GM21381 (cell line): ENCODE results near the gene ABCD1.
"Not testable (repeated sequence)": the region's sequence is repeated elsewhere in the genome, so short reads cannot be mapped to it uniquely, and the experiment has no call there.

Source experiments
- ATAC-seq: cut with Tn5 transposase; IDR thresholded peaks from one replicate; pipeline ENCODE4 v1.9.1; 2021; ENCODE audit warnings: mild to moderate bottlenecking, moderate library complexity; ENCODE audit not compliant: unreplicated experiment

ABCD1 gene

GRCh38 chrX:153693216-153694086 lies 31.2 kb upstream of the ABCD1 start:
- ATAC-seq = no peak

DNA sequence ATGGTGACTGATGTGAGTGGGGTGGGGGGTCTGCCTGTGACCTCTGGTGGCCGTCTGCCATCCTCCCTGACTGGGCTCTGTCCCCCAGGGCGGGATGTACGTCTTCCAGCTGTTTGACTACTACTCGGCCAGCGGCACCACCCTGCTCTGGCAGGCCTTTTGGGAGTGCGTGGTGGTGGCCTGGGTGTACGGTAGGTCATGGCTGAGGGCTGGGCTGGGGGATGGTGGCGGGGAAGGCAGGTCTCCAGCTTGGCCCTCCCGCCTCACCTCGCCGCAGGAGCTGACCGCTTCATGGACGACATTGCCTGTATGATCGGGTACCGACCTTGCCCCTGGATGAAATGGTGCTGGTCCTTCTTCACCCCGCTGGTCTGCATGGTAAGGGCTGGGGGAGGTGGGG lies 30.4 kb upstream of the ABCD1 start:
- not testable (repeated sequence) for ATAC-seq

DNA sequence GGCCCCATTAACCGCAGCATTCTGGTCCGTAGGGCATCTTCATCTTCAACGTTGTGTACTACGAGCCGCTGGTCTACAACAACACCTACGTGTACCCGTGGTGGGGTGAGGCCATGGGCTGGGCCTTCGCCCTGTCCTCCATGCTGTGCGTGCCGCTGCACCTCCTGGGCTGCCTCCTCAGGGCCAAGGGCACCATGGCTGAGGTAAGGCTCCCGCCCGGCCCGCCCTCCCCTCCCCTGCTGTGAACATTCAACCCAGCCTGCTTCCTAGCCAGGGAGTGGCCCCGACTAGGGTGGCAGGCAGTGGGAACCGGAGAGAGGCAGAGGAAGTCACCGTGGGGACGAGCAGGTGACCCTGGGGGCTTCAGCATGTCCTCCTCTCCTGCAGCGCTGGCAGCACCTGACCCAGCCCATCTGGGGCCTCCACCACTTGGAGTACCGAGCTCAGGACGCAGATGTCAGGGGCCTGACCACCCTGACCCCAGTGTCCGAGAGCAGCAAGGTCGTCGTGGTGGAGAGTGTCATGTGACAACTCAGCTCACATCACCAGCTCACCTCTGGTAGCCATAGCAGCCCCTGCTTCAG lies 29.9 kb upstream of the ABCD1 start:
- no peak for ATAC-seq

DNA sequence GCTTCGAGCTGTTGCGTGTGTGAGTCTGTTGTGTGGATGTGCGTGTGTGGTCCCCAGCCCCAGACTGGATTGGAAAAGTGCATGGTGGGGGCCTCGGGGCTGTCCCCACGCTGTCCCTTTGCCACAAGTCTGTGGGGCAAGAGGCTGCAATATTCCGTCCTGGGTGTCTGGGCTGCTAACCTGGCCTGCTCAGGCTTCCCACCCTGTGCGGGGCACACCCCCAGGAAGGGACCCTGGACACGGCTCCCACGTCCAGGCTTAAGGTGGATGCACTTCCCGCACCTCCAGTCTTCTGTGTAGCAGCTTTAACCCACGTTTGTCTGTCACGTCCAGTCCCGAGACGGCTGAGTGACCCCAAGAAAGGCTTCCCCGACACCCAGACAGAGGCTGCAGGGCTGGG lies 28.6 kb upstream of the ABCD1 start:
- ATAC-seq = no peak

- not testable (repeated sequence) for ATAC-seq
Measured at GRCh38 chrX:153696538-153696937, 28.1 kb upstream of the ABCD1 start.

DNA sequence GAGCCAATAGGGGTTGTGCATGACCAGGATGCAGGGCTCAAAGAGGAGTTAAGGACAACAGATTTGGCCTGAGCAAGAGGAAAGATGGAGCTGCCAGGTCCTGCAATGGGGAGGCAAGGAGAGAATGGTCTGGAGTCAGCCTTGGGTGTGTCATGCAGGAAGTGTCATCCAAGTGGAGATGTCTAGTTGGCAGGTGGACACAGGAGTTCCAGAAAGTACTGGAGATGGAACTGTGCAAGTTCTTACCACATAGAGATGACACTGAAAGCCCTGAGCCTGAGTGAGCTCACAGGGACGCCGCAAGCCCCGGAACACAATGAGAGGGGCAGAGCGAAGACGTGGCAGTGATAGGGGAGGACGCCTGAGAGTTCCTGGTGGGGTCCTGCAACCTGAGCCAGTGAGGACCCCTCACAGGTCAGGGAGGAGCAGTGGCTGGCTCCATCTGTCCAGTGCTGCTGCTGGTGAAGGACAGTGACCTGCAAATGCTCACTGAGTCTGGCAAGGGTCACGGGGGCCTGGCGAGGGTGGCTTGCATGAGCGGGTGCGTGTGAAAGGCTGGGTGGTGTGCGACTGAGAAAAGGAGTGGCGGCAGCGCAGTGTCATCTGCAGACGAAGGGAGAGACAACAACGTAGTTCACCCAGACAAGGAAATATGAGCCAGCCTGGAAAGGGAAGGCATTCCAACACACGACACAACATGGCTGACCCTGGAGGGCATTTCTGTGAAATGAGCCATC lies 27.5 kb upstream of the ABCD1 start:
- not testable (repeated sequence) for ATAC-seq

DNA sequence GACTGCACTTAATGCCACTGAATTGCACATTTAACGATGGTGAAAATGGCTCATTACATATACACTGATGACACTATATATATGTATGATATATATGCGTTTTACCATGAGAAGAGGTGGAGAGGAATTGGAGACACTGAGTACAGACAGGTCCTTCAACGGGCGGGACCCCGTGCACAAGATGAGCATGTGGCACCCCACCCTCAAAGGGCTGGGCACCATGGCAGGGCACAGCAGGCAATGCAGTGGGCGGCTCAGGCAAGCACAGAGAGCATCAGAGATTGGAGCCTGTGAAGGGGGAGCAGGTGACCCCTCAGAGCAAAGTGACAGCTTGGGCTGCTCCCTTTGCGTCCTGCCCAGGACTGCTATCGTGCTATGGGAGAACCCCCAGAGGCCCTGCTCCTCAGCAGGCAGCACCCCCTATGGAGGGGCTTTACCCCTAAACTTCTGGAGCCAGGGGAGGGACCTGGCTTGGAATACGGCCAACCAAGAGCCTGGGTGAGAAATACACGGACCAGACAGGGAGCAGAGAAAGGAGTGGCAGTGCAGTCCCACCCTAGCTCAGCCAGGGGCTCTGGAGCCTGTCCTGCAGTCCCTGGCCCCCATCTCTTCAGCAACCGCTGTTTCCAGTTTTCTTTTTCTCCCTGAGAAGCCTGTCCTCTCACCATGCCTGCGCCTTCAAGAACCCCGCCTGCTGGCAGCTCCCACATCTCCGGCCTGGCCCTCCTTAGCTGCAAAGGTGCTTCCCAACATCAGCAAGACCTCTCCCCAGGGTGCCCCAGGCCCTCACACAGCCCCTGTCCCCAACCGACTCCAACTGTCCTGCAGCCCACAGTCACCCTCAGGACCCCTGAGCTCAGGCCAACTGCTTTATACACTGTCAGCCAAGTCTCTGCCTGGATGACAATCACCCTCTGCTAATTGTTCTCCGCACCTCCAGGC lies 26.5 kb upstream of the ABCD1 start:
- ATAC-seq = no peak

GRCh38 chrX:153699210-153699783 lies 25.4 kb upstream of the ABCD1 start:
- not testable (repeated sequence) for ATAC-seq

DNA sequence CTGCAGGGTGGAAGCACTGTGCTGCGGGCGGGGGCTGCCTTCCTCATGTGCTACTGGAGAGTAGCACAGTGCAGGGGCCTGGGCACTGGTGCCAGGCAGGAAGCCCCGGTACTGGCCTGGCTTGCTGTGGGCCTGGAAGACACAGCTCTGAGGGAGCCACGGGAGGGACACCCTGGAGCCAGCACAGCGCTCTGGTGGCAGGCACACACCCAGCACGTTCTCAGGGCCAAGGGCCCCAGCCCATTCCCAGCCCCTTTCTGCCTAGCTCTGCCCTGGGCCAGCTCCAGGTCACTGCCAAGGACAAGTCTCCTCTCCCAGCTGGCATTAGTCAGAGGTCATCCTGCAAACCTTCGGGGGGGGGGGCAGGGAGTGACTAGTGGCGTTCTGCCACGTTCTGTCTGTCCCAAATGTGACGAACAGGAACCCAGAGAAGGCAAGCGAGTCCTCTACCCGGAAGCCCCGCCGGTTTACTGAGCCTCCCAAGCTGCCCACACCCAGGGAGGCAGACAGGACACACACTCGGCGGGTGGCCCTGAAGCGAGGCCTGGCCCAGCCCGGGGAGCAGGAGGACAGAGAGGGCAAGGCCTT lies 24.8 kb upstream of the ABCD1 start:
- ATAC-seq = not testable (repeated sequence)

DNA sequence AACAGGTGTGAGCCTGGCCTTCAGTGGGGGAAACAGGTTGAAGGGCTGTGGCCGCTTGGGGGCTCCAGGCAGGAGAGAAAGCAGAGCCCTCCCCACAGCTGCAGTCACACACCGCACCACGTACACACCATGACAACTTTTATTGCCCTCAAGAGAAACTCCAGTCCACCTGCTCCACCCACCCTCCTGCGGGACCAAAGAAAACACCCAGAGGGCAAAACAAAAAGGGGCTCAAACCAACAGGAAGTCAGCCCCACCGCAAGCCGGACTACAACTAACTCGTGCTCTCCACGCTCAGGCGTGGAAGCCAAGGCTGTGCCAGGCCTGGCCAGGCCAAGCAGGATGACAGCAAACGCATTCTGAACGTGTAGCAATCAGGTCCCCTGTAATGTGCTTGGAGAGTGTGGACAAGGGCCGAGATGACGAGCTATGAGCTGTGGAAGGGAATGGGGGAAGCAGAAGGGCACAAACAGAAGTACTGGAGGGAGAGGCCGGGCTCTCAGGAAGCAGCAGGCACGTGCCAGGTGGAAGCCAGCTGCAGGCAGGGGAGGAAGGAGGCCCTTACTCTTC lies 24.2 kb upstream of the ABCD1 start:
- ATAC-seq = no peak

DNA sequence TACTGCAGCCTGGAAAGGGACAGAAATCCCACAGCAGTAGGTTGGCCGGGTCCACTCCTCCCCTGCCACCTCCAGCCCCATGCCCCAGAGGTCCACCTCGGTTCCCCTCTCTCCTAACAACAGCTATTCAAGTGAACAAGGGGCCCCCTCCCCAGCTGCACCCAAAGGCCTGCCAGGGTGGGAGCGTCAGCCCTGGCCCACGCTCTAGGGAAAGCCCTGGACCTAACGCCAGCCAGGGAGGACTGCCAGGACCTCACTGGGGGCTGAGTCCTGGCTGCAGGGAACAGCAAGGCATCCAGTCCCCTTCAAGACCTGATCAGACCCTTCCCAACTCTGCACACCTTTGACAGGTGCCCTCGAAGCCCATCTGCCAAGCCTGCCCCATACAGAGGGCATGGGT lies 23.7 kb upstream of the ABCD1 start:
- ATAC-seq = no peak

DNA sequence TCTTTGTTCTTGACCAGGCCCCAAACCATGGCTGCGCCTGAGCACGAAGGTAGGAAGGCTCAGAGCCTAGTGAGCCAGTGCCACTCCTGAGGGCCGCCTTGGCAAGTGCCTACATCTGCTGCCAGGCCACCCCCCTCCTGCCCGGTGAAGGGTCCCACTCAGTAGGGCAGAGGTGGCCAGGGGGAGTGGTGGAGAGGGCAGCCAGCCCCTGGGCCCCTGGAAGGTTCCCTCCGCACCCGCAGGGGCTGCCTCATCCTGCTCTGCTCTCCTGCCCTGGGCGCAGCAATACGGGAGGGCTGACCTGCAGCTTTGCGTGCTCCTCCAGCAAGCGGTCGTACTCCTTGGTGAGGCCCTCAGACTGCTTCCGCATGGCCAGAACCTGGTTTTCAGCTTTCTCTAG lies 22.9 kb upstream of the ABCD1 start:
- no peak for ATAC-seq

DNA sequence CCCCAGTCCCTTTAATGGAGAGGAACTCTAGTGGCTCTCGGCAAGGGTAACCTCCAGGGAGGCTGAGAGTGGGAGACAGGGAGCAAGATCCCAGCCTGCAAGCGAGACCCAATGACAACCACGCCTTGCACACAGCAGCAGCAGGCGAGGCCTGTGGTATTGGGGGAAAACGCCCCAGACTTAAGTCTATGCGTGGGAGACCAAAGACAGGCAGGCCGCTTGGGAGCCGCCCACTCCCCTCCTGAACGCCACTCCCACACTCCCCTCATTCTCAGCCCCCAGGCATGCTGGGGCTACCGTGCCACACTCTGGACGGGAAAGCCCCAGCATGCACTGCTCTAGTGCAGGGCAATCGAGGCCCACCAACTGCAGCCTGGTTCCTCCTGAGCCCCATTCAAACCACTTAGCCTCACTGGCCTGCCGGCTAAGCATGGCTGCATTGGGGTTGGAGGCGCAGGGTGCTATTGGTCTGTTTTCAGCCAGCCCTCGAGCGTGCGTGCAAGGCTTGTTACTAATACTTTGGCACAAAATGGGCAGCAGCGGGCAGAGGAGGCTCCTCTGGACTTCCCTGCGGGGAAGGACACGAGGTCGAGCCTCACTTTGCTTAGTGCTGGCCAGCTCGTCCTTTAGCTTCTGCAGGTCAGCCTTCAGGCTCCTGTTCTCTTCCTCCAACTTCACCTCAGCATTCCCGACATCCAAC lies 22.2 kb upstream of the ABCD1 start:
- no peak for ATAC-seq

- ATAC-seq = no peak
Measured at GRCh38 chrX:153703036-153703370, 21.7 kb upstream of the ABCD1 start.

GRCh38 chrX:153704021-153704526 lies 20.6 kb upstream of the ABCD1 start:
- no peak for ATAC-seq

DNA sequence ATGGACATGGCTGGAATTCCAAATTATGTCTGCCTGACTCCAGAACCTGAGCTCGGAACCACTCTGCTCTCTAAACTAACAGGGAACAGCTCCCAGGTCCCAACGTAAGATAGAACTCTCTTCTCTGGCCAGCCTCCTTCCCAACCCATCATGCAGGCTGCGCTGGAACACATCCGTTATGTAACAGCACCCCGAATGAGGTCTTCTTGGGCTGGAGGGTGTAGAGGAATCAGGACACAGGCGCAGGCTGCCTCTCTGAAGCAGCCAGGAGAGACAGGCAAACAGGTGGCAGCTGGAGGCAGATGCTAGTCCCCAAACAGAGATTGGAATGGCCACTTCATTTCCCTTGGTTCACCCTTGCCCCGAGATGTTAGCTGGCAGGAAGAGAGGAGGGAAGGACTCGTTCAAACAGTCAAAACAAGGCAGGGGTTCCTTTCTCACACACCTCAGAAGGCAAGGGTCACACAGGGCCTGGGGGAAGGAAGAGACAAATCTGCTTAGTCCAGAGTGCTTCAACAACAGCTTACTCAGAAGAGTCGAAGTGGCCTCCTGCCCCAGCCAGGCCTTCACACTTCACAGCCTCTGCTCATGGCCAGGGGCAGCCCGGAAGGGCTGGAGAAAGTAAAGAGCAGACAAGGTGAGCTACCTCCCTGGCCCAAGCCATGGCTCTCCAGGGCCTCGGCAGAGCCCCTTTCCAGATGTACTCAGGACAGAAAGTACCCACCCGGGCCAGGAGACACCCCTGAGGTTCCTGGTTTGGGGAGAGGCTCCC lies 19.8 kb upstream of the ABCD1 start:
- not testable (repeated sequence) for ATAC-seq

GRCh38 chrX:153705403-153706060 lies 19.1 kb upstream of the ABCD1 start:
- ATAC-seq = not testable (repeated sequence)

- no peak for ATAC-seq
Measured at GRCh38 chrX:153706799-153707198, 17.9 kb upstream of the ABCD1 start.
